GM23338 (cell line): ENCODE measurements around the gene SMAD9.

Experiments
- EZH2phosphoT487 ChIP-seq: fragments of 200-600 bp; sonication (generic); IDR thresholded peaks from one replicate; pipeline ENCODE4 v1.8.1; 2018; ENCODE audit warnings: antibody characterized with exemption; ENCODE audit not compliant: unreplicated experiment
- JUNB ChIP-seq: IDR thresholded peaks from one replicate; pipeline ENCODE4 v1.6.1; 2016; ENCODE audit warnings: antibody characterized with exemption; ENCODE audit not compliant: unreplicated experiment
- ZNF114 ChIP-seq: fragments of 250-450 bp; sonication (Bioruptor Pico); IDR thresholded peaks from 2 replicates; pipeline ENCODE4 v1.5.0; 2020; ENCODE audit warnings: mild to moderate bottlenecking, moderate library complexity
- TF ChIP-seq, protein P1 (sequence below): IDR thresholded peaks from one replicate; pipeline ENCODE4 v1.6.1; 2018; ENCODE audit warnings: antibody characterized with exemption; ENCODE audit not compliant: unreplicated experiment
- TF ChIP-seq, protein P2 (sequence below), 2 experiments: fragments of 200-600 bp in 1 of 2; sonication (generic) in 1 of 2; conservative IDR thresholded peaks; 2 replicates each; pipeline versions ENCODE4 v1.5.1 to v1.6.1; 2016 to 2017; ENCODE audit warnings: antibody characterized with exemption in 2 of 2, low read depth in 2 of 2, mild to moderate bottlenecking in 2 of 2, moderate library complexity in 1 of 2

DNA sequence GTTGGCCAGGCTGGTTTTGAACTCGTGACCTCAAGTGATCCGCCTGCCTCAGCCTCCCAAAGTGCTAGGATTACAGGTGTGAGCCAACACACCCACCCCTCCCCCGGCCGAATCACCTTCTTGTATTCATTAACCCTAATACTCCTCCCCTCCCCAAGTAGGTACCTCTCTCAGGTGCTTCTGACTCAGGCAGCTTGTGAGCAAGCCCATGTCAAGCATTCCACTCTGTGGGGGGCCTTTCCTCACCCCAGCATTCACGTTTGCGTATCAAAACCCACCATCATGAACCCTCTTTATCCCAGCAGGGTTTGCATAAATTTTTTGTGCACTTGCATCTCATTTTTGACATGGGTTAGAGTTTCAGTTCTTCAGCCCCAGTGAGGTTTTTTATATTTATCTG is 124.6 kb downstream of the SMAD9 start:
- TF ChIP-seq ZNF114 (no peak), EZH2phosphoT487 (no peak), JUNB (no peak)
- TF ChIP-seq, protein P1, sequence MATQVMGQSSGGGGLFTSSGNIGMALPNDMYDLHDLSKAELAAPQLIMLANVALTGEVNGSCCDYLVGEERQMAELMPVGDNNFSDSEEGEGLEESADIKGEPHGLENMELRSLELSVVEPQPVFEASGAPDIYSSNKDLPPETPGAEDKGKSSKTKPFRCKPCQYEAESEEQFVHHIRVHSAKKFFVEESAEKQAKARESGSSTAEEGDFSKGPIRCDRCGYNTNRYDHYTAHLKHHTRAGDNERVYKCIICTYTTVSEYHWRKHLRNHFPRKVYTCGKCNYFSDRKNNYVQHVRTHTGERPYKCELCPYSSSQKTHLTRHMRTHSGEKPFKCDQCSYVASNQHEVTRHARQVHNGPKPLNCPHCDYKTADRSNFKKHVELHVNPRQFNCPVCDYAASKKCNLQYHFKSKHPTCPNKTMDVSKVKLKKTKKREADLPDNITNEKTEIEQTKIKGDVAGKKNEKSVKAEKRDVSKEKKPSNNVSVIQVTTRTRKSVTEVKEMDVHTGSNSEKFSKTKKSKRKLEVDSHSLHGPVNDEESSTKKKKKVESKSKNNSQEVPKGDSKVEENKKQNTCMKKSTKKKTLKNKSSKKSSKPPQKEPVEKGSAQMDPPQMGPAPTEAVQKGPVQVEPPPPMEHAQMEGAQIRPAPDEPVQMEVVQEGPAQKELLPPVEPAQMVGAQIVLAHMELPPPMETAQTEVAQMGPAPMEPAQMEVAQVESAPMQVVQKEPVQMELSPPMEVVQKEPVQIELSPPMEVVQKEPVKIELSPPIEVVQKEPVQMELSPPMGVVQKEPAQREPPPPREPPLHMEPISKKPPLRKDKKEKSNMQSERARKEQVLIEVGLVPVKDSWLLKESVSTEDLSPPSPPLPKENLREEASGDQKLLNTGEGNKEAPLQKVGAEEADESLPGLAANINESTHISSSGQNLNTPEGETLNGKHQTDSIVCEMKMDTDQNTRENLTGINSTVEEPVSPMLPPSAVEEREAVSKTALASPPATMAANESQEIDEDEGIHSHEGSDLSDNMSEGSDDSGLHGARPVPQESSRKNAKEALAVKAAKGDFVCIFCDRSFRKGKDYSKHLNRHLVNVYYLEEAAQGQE, result no peak
- TF ChIP-seq, protein P2, sequence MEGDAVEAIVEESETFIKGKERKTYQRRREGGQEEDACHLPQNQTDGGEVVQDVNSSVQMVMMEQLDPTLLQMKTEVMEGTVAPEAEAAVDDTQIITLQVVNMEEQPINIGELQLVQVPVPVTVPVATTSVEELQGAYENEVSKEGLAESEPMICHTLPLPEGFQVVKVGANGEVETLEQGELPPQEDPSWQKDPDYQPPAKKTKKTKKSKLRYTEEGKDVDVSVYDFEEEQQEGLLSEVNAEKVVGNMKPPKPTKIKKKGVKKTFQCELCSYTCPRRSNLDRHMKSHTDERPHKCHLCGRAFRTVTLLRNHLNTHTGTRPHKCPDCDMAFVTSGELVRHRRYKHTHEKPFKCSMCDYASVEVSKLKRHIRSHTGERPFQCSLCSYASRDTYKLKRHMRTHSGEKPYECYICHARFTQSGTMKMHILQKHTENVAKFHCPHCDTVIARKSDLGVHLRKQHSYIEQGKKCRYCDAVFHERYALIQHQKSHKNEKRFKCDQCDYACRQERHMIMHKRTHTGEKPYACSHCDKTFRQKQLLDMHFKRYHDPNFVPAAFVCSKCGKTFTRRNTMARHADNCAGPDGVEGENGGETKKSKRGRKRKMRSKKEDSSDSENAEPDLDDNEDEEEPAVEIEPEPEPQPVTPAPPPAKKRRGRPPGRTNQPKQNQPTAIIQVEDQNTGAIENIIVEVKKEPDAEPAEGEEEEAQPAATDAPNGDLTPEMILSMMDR (conservative IDR thresholded peaks at IDR 0.05; ENCODE audit: low read depth in 2 of 2), result no peak
